GM04503 (cell line): ENCODE results near the gene MSH4.
"Not testable (repeated sequence)": the region's sequence is repeated elsewhere in the genome, so short reads cannot be mapped to it uniquely, and the experiment has no call there.

Experiments
- DNase-seq: peaks from one replicate; pipeline ENCODE4 v3.0.0-alpha.2; 2012; ENCODE audit warnings: low read depth

Gene MSH4

GRCh38 chr1:75797273-75797588, 549 bp downstream of the MSH4 start:
- no peak for DNase-seq

- DNase-seq = no peak
Measured at GRCh38 chr1:75797606-75798216, 1.0 kb downstream of the MSH4 start.

GRCh38 chr1:75801480-75801879, 4.8 kb downstream of the MSH4 start:
- not testable (repeated sequence) for DNase-seq

GRCh38 chr1:75808921-75809320, 12.2 kb downstream of the MSH4 start:
- DNase-seq = no peak

- not testable (repeated sequence) for DNase-seq
Measured at GRCh38 chr1:75810113-75810512, 13.4 kb downstream of the MSH4 start.

- DNase-seq = no peak
Measured at GRCh38 chr1:75811211-75811981, 14.7 kb downstream of the MSH4 start.

- DNase-seq = no peak
Measured at GRCh38 chr1:75812065-75812464, 15.4 kb downstream of the MSH4 start.

GRCh38 chr1:75823596-75823995, 26.9 kb downstream of the MSH4 start:
- not testable (repeated sequence) for DNase-seq

GRCh38 chr1:75836528-75837100, 39.9 kb downstream of the MSH4 start:
- no peak for DNase-seq

- DNase-seq = no peak
Measured at GRCh38 chr1:75838079-75838478, 41.4 kb downstream of the MSH4 start.

- DNase-seq = no peak
Measured at GRCh38 chr1:75841421-75841820, 44.7 kb downstream of the MSH4 start.

- no peak for DNase-seq
Measured at GRCh38 chr1:75845576-75845975, 48.9 kb downstream of the MSH4 start.

GRCh38 chr1:75855010-75855409, 58.3 kb downstream of the MSH4 start:
- no peak for DNase-seq

- DNase-seq = no peak
Measured at GRCh38 chr1:75855734-75856133, 59.1 kb downstream of the MSH4 start.

GRCh38 chr1:75861831-75862230, 65.1 kb downstream of the MSH4 start:
- no peak for DNase-seq

- no peak for DNase-seq
Measured at GRCh38 chr1:75870951-75871350, 74.3 kb downstream of the MSH4 start.

- no peak for DNase-seq
Measured at GRCh38 chr1:75879985-75880384, 83.3 kb downstream of the MSH4 start.

- no peak for DNase-seq
Measured at GRCh38 chr1:75884437-75884836, 87.8 kb downstream of the MSH4 start.

GRCh38 chr1:75901371-75901770, 104.7 kb downstream of the MSH4 start:
- DNase-seq = no peak

- peak; percentile 13 for DNase-seq
Measured at GRCh38 chr1:75908717-75909152, 112.1 kb downstream of the MSH4 start.

GRCh38 chr1:75916834-75917233, 120.2 kb downstream of the MSH4 start:
- DNase-seq = no peak

- DNase-seq = no peak
Measured at GRCh38 chr1:75922698-75923097, 126.0 kb downstream of the MSH4 start.

- no peak for DNase-seq
Measured at GRCh38 chr1:75932304-75932703, 135.6 kb downstream of the MSH4 start, which contains the start of gene ASB17. ASB17 (minus strand) TSS chr1:75932404; CDS start chr1:75932291, 113 bp downstream.
